Renal cortex interstitium (tissue), 15 donors: Measurements from ENCODE around the gene RAP1GAP. TPM values are rescaled to one million over a fixed set of nuclear protein-coding genes. Genes with fewer than 3 reads are reported as not detected.

Source experiments
- DNase-seq, 11 donors: peaks; one replicate each; pipeline ENCODE4 v3.0.0-alpha.2; 2013; ENCODE audit warnings: low read depth in 9 of 11, low spot score in 4 of 11; ENCODE audit errors: extremely low read depth in 1 of 11
- long read RNA-seq, 16 experiments: transcript quantifications; one replicate each; lab custom pipeline, GENCODE V29; 2026
- polyA plus RNA-seq, 3 donors: library from polyadenylated mRNA; unstranded; fragments of 120-200 nt; gene quantifications; one replicate each; pipeline ENCODE4 v1.2.1, GENCODE V29; 2013; ENCODE audit not compliant: insufficient read length in 3 of 3

Gene RAP1GAP
- 10 to 100 TPM; 16.6 to 24.4 (median 19.2) TPM for polyA plus RNA-seq
- long read RNA-seq, donor 1, partial matches to known transcripts: 0 of 1 reads
- long read RNA-seq, donor 1, other reads (novel, unspliced or antisense): 0 of 1 reads
- long read RNA-seq, donor 2: 0 reads
- long read RNA-seq, donor 3, partial matches to known transcripts: 0 of 4 reads
- long read RNA-seq, donor 3, other reads (novel, unspliced or antisense): 0 of 4 reads
- long read RNA-seq, donor 4: 0 reads
- long read RNA-seq, donor 5: 0 reads
- long read RNA-seq, donor 6, partial matches to known transcripts: 0 of 2 reads
- long read RNA-seq, donor 6, other reads (novel, unspliced or antisense): 0 of 2 reads
- long read RNA-seq, donor 7, partial matches to known transcripts: 7 of 8 reads
- long read RNA-seq, donor 7, other reads (novel, unspliced or antisense): 0 of 8 reads
- long read RNA-seq, donor 8, partial matches to known transcripts: 0 of 2 reads
- long read RNA-seq, donor 8, other reads (novel, unspliced or antisense): 0 of 2 reads
- long read RNA-seq, donor 9, partial matches to known transcripts: 0 of 1 reads
- long read RNA-seq, donor 9, other reads (novel, unspliced or antisense): 0 of 1 reads
- long read RNA-seq, donor 10, partial matches to known transcripts: 0 of 1 reads
- long read RNA-seq, donor 10, other reads (novel, unspliced or antisense): 0 of 1 reads
- long read RNA-seq, donor 11, partial matches to known transcripts: 0 of 3 reads
- long read RNA-seq, donor 11, other reads (novel, unspliced or antisense): 0 of 3 reads
- long read RNA-seq, donor 12: 0 reads
- long read RNA-seq, donor 13, partial matches to known transcripts: 0 of 4 reads
- long read RNA-seq, donor 13, other reads (novel, unspliced or antisense): 0 of 4 reads
- long read RNA-seq, donor 14, partial matches to known transcripts: 0 of 4 reads
- long read RNA-seq, donor 14, other reads (novel, unspliced or antisense): 0 of 4 reads
- long read RNA-seq, donor 15: 0 reads
- long read RNA-seq, donor 16, partial matches to known transcripts: 0 of 4 reads
- long read RNA-seq, donor 16, other reads (novel, unspliced or antisense): 0 of 4 reads

- no peak for DNase-seq
Observed at GRCh38 chr1:21669258-21670058, at the start of gene RAP1GAP. RAP1GAP (minus strand) TSS chr1:21669357; CDS start chr1:21620032, 49,325 bp downstream.

- no peak for DNase-seq
Observed at GRCh38 chr1:21716169-21716568, 47.0 kb upstream of the RAP1GAP start.

GRCh38 chr1:21707891-21708290 is 38.7 kb upstream of the RAP1GAP start:
- DNase-seq: no peak

- DNase-seq: no peak
Observed at GRCh38 chr1:21707086-21707840, 38.1 kb upstream of the RAP1GAP start.

GRCh38 chr1:21706151-21706835 is 37.1 kb upstream of the RAP1GAP start:
- DNase-seq: no peak

GRCh38 chr1:21705303-21705980 is 36.3 kb upstream of the RAP1GAP start:
- no peak for DNase-seq

GRCh38 chr1:21704145-21704544 is 35.0 kb upstream of the RAP1GAP start:
- DNase-seq: no peak

DNA sequence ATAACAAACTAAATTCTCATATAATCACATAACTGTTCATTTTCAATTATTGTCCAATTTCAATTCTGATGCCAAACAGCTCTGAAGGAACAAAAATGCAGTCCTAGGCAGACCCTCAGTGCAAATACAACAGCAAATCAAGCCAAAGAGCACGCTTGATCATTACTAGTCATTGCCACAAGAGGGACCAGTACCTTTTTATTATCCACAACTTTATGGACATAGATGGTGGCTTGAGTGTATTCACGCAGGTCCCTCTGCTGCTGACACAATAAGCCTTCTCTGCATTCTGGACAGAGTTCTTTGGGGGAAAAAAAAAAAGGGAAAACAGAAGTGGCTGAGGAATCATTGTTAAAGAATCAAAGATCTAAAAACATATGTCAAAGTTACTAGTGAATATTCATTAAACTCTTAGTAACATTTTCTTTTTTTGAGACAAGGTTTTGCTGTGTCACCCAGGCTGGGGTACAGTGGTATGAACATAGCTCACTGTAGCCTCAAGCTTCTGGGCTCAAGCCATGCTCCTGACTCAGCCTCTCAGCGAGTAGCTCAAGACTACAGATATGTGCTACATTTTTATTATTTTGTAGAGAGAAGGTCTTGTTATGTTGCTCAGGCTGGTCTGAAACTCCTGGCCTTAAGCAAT is 34.3 kb upstream of the RAP1GAP start:
- DNase-seq: peak in 7 of 11 donors; percentile 4 to 13 (median 10)

GRCh38 chr1:21702780-21703179 is 33.6 kb upstream of the RAP1GAP start:
- no peak for DNase-seq

DNA sequence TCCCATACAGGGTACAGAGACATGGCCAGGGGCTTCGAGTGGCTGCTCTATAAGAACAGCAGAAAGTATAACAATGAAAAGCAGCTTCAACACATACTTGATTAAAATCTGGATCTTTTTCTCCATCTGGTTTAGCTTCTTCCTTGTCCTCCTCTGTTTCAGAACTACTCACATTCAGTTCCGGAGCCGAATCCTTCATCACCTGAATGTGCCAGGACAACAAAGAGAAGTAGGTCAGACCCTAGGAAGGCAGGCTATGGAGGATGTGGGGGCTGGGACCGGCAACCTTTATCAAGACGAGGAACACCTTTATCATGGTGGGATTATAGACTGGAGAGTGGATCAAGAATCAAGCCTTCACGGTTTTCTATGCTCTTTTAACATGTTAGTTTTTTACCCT is 32.2 kb upstream of the RAP1GAP start:
- no peak for DNase-seq

- no peak for DNase-seq
Observed at GRCh38 chr1:21700094-21700493, 30.9 kb upstream of the RAP1GAP start.

DNA sequence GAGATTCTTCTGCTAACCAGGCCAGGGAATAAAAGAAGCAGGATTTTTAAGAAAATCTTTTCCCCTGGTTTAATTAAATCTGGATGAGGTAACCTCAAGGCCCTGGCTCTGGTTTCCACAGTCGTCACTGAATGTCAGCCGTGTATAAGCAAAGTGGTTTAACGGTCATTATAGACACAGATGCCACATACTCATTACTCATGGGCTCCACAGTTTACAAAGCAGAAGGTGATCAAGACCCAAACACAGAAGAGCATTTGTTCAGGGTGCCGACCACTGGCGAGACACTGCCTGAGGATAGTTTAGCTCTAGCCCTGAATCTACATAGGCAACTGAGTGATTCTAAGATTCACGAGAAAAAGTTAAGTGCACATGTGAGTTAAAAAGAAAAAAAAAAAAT is 27.8 kb upstream of the RAP1GAP start:
- no peak for DNase-seq

DNA sequence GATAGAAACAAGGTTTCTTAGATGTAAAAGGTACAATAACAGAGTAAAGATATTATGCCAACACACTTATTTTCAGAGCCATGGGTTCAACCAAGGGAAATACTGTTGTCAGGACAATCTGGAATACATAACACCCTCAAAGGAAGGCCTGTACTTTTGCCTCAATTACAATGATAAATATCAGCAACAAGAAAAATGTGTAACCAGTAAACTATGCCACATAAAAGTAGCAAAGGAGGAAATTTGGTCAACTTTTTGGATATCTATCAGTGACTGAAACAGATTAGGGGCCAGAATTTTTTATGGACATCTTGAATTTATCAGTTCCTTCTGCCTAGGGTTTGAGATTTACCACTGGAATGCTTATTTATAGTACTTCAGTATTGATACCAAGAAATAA is 24.6 kb upstream of the RAP1GAP start:
- no peak for DNase-seq

GRCh38 chr1:21691739-21692138 is 22.6 kb upstream of the RAP1GAP start:
- no peak for DNase-seq

DNA sequence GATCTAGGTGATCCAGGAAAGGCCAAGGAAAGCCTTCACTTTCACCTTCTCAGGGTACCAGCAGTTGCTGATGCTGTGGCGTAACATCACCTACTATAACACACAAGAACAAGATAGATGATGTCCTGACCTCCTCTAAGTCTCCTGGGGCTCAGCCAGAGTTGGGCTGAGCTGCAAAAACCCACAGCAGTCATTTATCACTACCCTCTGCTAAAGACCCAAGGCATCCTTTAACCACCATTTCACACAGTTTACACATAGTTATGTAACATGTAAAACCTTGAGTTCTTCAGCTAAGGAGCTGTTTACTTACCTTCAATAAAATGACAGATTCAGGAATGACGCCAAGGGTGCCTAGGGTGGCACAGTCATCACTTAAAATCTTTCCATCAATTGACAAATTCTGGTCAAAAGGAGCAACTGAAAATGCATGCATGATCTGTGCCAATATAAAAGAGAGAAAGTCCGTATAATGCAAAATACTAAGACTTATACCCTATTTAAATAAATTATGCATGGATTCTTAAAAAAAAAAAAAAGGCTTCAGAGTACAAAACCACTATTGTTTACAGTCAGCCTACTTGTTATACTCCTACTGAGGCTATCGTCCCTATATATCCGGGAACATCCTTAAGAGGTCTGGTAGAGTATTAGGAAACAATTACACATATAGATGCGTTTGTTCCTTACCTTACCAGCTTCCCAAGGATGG is 20.7 kb upstream of the RAP1GAP start:
- no peak for DNase-seq

DNA sequence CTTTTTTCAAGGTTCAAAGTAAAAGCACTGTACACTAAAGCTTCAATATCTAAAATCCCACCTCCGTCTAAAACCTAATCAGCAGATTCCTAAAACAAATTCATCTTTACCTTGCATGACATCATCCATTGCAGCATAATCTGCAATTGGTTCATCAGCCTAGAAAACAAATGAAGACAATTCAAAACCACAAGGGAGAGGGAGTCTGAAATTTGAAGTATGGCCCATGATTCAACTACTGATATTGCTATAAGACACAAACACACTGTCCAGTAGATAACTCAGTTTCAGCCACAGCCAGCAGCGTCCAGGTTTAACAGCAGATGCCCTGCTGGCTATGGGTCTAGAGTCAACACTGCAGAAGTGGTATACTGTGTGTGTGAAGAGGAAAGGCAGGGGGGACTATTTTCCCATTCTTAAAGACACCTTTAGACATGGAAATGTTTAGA is 17.9 kb upstream of the RAP1GAP start:
- no peak for DNase-seq
